HG03095 (cell line): ENCODE measurements around the gene SLC43A2.
"Not testable (repeated sequence)": the region's sequence is repeated elsewhere in the genome, so short reads cannot be mapped to it uniquely, and the experiment has no call there.

Source experiments
- ATAC-seq: cut with Tn5 transposase; IDR thresholded peaks from one replicate; pipeline ENCODE4 v1.9.1; 2021; ENCODE audit warnings: moderate library complexity; ENCODE audit not compliant: unreplicated experiment

The SLC43A2 gene

DNA sequence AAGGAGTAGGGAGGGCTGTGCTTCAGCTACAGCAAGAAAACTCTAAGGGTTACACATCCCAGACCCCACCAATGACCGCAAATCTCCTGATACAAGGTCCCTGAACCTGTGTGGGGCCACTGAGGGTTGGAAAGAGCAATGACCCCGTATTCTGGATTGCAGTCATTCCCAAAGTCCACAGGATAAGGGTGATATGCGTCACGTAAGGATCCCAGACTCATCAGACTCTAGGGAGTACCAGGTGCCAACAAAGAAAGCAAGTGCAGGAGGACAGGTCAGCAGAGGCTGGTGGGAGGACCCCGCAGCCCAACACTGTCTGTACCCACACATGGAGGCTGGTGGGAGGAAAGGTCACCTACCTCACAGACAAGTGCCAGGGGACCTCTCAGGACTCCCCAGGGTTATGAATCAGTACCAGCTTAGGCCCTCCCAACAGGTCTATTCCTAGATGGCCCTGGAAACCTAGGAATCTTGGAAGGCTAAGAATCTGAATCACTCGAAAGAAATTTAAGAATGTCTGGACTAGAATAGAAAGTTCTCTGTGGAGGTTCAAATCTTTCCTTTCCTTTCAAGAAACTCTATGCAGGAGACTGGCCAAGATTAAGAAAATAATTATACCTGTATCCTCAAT lies 82.2 kb downstream of the SLC43A2 start:
- no peak for ATAC-seq

DNA sequence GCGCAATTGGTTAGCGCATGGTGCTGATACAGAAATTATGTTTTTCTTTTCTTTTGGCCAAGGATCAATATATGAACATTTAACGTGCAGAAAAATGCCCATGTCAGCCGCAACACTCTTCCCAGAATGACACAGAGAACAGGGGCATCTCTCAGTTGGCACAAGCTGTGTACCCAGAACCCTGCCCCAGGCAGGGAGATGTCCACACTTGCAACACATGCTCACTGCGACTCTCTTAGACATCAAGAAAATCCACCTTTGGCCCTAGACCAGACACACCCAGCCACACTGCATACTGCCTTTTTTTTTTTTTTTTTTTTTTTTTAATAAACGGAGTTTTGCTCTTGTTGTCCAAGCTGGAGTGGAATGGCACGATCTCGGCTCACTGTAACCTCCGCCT lies 83.0 kb downstream of the SLC43A2 start:
- no peak for ATAC-seq

DNA sequence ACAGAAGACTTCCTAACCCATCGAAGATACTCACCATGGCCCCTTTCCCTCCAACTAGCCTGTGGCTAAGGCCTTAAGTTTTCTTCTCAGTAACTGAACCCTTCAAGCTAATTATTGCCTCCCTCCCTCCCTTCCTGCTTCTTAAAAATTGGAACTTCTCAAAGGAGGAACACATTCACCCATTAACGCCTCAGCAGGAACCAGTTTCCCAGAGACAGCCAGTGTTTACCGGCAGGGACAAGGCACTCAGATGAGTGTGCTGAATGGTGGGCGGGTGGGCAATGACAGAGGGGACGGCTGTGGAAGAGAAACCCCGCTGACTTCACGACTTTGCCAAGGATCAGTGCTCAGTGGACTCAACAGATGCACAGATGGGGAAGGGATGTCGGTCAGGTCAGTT lies 86.3 kb downstream of the SLC43A2 start:
- no peak for ATAC-seq

DNA sequence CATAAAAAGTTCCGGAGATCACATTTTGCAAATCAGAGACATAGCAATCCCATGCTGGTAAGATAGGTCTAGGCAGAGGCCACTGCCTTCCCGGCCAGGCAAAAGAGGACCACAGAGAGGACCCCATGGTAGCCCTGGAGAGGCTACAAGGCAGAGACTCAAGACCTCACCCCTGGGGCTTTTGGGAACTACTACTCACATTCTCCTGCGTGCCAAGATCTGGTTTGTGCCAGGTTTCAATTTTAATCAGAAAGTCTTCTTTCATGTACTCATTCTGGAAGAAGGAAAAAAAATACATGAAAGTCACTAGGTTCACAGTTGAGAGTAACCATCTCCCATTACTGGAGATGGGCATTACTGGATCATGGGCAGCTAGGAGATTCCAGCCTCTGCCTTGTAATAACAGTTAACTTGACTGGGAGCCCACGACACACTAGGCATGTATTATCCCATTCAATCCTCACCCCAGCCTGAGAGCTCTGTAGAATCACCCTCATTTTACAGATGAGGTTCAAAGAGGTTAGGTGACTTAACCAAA lies 87.2 kb downstream of the SLC43A2 start:
- no peak for ATAC-seq

DNA sequence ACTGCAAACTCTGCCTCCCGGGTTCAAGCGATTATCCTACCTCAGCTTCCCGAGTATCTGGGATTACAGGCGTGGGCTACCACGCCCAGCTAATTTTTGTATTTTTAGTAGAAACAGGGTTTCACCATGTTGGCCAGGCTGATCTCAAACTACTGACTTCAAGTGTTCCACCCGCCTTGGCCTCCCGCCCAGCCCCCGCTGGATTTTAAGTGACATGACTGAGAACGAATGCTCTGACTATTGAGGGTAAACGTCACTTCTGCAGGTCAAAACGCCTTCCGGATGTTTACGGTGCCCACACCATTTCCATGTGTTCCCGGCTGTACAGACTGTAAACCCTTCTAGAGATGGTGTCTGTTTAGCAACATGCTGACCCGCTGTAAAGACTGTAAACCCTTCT lies 88.8 kb downstream of the SLC43A2 start:
- ATAC-seq = no peak

DNA sequence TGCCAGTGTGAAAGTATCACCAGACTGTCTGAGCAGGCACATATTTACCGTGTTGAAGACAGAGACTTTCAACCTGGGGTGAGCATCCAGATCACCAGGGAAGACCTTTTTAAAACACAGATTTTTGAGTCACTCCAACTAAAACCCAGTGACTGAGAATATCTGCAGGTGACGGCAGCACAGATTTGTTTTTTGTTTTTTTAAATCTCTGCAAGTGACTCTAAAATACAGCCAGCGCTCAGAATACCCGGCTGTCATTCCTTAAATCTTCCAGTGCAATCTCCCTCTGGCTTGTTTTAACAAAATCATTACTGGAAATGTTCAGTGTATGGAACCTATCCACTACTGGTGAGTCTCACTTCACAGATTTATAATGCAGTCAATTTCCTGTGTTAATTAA lies 92.9 kb downstream of the SLC43A2 start:
- no peak for ATAC-seq

DNA sequence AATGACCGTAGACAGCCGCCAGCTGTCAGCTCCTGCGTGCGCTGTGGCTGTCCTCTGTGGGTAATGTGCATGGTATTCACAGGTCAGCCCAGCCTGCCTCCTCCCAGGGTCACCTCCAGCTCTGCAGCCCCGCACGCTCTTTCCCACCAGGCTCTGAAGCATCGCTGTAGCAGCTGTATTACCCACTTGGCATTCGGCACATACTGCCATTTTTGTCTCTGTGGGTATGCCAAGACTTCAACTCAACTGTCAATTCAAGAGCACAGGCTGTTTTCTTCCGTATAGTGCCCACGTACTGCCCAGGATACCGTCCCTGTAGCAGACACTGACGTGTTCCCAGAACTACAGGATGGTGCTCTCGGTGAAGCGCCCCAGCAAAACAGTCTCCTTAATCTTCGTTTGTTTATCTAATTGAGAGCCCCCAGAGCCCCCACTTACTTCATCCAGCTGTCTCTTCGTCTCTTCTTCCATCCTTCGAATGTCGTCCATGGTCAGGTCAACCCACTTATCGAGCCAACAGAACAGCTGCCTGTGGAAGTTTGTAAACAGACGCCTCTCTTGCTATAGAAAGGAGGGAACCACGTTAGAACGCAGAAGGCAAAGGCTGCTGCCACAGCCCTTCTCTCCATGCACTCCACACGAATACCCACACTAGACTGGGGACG lies 94.8 kb downstream of the SLC43A2 start:
- ATAC-seq = no peak

DNA sequence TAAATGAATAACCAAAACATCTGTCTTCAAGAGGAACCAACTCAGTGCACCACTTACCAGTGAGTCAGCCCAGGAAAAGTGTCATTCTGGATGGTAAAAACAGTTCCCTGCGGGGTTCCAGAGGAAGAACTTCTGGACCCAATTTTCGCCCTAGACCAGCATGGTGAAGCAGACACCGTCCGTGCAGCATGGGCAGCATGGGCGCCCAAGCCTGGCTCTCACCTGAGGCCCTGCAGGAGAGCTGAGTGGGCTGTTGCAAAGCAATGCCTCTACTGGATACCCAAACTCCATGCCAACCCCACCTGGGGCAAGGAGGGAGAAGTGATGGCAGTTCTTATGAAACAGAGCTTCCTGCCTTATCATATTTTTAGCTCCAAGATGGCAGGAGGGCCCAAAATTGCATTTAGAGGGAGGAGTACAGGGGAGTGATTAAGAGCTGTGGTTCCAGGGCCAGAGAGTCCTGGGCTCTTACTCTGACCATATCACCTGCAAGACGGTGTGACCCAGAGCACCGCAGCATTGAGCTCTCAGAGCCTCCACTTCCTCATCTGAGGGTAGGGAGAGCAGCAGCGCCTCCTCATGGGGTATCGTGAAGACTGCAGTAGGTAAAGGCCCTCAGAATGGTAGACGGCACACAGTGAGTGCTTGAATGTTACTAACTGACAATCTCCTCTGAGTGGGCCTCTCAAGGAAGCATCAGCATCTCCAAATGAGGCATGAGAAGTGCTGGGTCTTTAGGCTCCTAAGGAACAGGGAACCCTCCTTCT lies 95.6 kb downstream of the SLC43A2 start:
- no peak for ATAC-seq

DNA sequence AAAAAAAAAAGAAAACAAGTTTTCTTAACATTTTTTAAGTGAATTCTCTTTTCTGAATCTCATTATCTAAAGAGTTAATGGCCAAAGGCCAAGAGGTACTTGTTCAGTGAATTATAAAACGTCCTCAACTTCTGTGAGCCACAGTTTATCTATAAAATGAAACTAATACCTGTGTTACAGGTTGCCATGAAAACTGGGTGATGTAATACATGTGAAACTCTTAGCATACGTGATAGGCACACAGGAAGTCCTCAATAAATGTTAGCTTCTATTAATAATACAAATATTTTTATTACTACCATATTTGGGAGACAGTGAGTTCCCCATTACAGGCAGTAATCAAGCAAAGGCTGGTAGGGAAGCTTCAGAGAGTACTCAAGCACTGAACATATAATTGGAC lies 98.8 kb downstream of the SLC43A2 start:
- ATAC-seq = no peak

DNA sequence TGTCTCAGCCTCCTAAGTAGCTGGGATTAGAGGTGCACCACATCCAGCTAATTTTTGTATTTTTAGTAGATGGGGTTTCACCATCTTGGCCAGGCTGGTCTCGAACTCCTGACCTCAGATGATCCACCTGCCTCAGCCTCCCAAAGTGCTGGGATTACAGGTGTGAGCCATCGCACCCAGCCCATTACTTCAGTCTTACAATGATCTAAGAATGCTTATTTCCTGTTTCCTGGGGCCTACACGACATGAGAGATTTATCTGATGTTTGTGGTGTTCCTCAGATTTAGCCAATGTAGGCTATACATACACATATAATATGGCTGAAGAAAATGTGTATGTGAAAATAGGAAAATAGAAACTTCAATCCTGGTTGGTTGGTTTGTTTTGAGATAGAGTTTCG lies 101.8 kb downstream of the SLC43A2 start:
- not testable (repeated sequence) for ATAC-seq

DNA sequence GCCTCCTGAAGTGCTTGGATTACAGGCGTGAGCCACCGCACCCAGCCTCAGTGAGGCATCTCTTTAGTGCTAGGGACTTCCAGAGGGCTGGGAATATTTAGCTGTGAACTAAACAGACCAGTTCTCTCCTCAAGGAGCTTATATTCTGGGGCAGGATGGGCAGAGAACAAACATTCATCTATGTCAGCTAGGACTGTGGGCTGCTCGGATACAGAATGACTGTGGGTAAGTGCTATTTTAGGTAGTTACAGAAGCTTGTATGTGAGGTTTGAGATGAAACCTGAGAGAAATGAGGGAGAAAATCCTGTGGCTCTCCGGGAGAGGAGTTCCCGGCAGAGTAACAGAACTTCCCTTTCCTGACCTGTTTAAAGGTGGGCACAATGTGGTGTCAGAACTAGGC lies 106.0 kb downstream of the SLC43A2 start:
- no peak for ATAC-seq

DNA sequence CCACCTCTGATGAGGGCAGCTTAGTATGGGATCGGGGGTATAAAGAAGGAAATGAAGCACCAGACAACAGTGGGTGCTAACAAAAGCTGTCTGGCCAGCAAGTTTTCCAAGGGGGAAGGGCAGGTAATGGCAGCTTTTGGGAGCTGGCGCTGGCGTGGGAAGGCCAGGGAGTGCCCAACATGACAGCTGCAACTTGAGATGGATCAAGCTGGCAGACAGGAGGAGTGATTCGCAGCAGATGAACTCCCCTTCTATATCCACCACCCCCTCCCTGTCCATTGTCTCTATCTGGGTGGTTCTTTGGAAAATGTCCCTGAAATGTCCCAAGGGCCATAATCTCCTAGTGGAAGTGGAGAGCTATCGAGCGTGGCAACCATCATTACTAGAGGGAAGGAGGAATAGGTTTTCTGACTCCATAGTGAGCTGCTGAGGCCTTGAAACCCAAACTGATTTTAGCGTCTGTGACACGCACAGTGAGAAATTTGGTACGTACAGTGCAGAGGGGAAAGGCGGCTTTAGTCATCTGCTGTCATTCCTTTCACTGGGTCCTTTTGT lies 107.5 kb downstream of the SLC43A2 start:
- ATAC-seq = no peak

DNA sequence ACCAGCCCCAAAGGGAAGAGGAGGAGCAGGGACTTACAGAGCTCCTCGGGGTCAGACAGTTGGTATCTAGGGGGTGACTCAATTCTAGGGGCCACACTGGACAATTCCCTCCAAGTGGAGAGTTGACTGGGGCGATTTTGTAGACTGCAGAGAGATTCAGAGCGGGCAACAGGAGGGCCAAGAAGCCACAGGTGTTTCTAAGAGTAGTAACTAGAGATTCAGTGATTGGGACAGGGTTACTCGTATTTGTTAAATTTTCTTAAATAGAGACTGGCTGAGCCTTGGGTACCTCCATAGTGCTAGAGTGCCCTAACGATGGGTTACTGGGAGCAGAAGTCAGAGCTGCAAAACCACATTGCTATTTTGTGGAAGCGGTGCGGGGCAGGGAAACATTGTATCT lies 109.0 kb downstream of the SLC43A2 start:
- no peak for ATAC-seq
